GM23338 (cell line): Measurements from ENCODE around the gene MALRD1. TPM values are rescaled to one million over a fixed set of nuclear protein-coding genes. Genes with fewer than 3 reads are reported as not detected.

Experiments
- ATAC-seq: fragments of 200-7000 bp; cut with Tn5 transposase; 3 replicates; pipeline ENCODE4 v1.9.1; 2020
- DNase-seq: peaks from one replicate; pipeline ENCODE4 v3.0.0-alpha.2; 2015; ENCODE audit warnings: low spot score
- H2AFZ ChIP-seq: fragments of 200-600 bp; sonication (generic); 2 replicates; pipeline ENCODE4 v1.8.0; 2016; ENCODE audit warnings: antibody characterized with exemption, mild to moderate bottlenecking, moderate library complexity
- H3F3A ChIP-seq: fragments of 200-600 bp; sonication (generic); replicated peaks from 2 replicates; pipeline ENCODE4 v1.8.0; 2017; ENCODE audit warnings: antibody characterized with exemption, mixed run types, low read depth
- H3K27ac ChIP-seq: fragments of 200-600 bp; sonication (generic); 2 replicates; pipeline ENCODE4 v1.6.1; 2016; ENCODE audit warnings: low read depth
- H3K27me3 ChIP-seq: fragments of 200-600 bp; sonication (generic); 2 replicates; pipeline ENCODE4 v1.8.0; 2016; ENCODE audit warnings: mild to moderate bottlenecking, mixed run types, moderate library complexity; ENCODE audit not compliant: insufficient read depth
- H3K36me3 ChIP-seq: fragments of 200-600 bp; sonication (generic); 2 replicates; pipeline ENCODE4 v1.8.0; 2016; ENCODE audit warnings: mild to moderate bottlenecking; ENCODE audit not compliant: insufficient read depth
- H3K4me1 ChIP-seq: fragments of 200-600 bp; sonication (generic); 2 replicates; pipeline ENCODE4 v1.8.0; 2016; ENCODE audit warnings: mild to moderate bottlenecking, moderate library complexity; ENCODE audit not compliant: insufficient read depth
- H3K4me2 ChIP-seq: fragments of 200-600 bp; sonication (generic); 2 replicates; pipeline ENCODE4 v1.7.1; 2017; ENCODE audit warnings: mixed run types
- H3K4me3 ChIP-seq: fragments of 200-600 bp; sonication (generic); 2 replicates; pipeline ENCODE4 v1.6.1; 2016; ENCODE audit warnings: mixed run types
- H3K79me2 ChIP-seq: fragments of 200-600 bp; sonication (generic); replicated peaks from 2 replicates; pipeline ENCODE4 v1.8.0; 2017; ENCODE audit warnings: mild to moderate bottlenecking; ENCODE audit not compliant: insufficient read depth
- H3K9me2 ChIP-seq: fragments of 200-600 bp; sonication (generic); 2 replicates; pipeline ENCODE4 v1.8.0; 2017; ENCODE audit not compliant: insufficient read depth
- H4K20me1 ChIP-seq: fragments of 200-600 bp; sonication (generic); replicated peaks from 2 replicates; pipeline ENCODE4 v1.8.0; 2017; ENCODE audit warnings: mild to moderate bottlenecking; ENCODE audit not compliant: insufficient read depth
- H3K27ac Mint-ChIP-seq: 2 replicates; pipeline ENCODE4 v1.8.0; 2020; ENCODE audit warnings: inconsistent platforms, mild to moderate bottlenecking, moderate library complexity, mixed read lengths
- H3K27me3 Mint-ChIP-seq: 3 replicates; pipeline ENCODE4 v1.8.0; 2022; ENCODE audit warnings: low read depth, mild to moderate bottlenecking, moderate library complexity, mixed read lengths, inconsistent platforms; ENCODE audit not compliant: insufficient read depth, poor library complexity
- H3K36me3 Mint-ChIP-seq: 3 replicates; pipeline ENCODE4 v1.8.0; 2021; ENCODE audit warnings: low read depth, mild to moderate bottlenecking, inconsistent platforms, moderate library complexity, mixed read lengths
- H3K4me1 Mint-ChIP-seq: 3 replicates; pipeline ENCODE4 v1.8.0; 2020; ENCODE audit warnings: mild to moderate bottlenecking, inconsistent platforms, mixed read lengths
- H3K4me3 Mint-ChIP-seq: 3 replicates; pipeline ENCODE4 v1.8.0; 2021; ENCODE audit warnings: moderate library complexity, mild to moderate bottlenecking, inconsistent platforms, mixed read lengths
- H3K9me3 Mint-ChIP-seq: 3 replicates; pipeline ENCODE4 v1.8.0; 2020; ENCODE audit warnings: moderate library complexity, mild to moderate bottlenecking, inconsistent platforms, mixed read lengths
- EZH2 ChIP-seq: fragments of 200-600 bp; sonication (generic); IDR thresholded peaks from one replicate; pipeline ENCODE4 v1.8.0; 2017; ENCODE audit warnings: antibody characterized with exemption, mild to moderate bottlenecking, low read depth; ENCODE audit not compliant: unreplicated experiment
- EZH2phosphoT487 ChIP-seq: fragments of 200-600 bp; sonication (generic); IDR thresholded peaks from one replicate; pipeline ENCODE4 v1.8.1; 2018; ENCODE audit warnings: antibody characterized with exemption; ENCODE audit not compliant: unreplicated experiment
- NANOG ChIP-seq: IDR thresholded peaks from 2 replicates; pipeline ENCODE4 v1.6.1; 2016; ENCODE audit warnings: antibody characterized with exemption, borderline replicate concordance
- POLR2AphosphoS5 ChIP-seq: IDR thresholded peaks from 2 replicates; pipeline ENCODE4 v1.6.1; 2016; ENCODE audit warnings: antibody characterized with exemption, low read depth
- STAT1 ChIP-seq: IDR thresholded peaks from one replicate; pipeline ENCODE4 v1.6.1; 2016; ENCODE audit warnings: antibody characterized with exemption; ENCODE audit not compliant: unreplicated experiment
- ZNF114 ChIP-seq: fragments of 250-450 bp; sonication (Bioruptor Pico); IDR thresholded peaks from 2 replicates; pipeline ENCODE4 v1.5.0; 2020; ENCODE audit warnings: mild to moderate bottlenecking, moderate library complexity
- polyA plus RNA-seq: library from polyadenylated mRNA; unstranded; fragments of >200 nt; fragmentation: Nextera tagmentation; extraction: Ambion mirVana; gene quantifications from 2 replicates; pipeline ENCODE4 v1.2.1, GENCODE V29; 2016
- total RNA-seq: library from RNA; depleted of rRNA; stranded (reverse); fragments of >200 nt; shearing (Covaris generic); gene quantifications from 2 replicates; pipeline ENCODE4 v1.2.3, GENCODE V29; 2014
- TF ChIP-seq, protein P1 (sequence below): fragments of 250-450 bp; sonication (Bioruptor Pico); IDR thresholded peaks from 2 replicates; pipeline ENCODE4 v1.5.0; 2020; ENCODE audit warnings: mild to moderate bottlenecking, moderate library complexity
- TF ChIP-seq, protein P2 (sequence below): IDR thresholded peaks from 2 replicates; pipeline ENCODE4 v1.6.1; 2016; ENCODE audit warnings: antibody characterized with exemption
- TF ChIP-seq, protein P3 (sequence below): IDR thresholded peaks from one replicate; pipeline ENCODE4 v1.6.1; 2018; ENCODE audit warnings: antibody characterized with exemption; ENCODE audit not compliant: unreplicated experiment

MALRD1 gene
- total and polyA plus RNA-seq, 2 experiments from 2014 or later: 0.42 to 1.9 TPM

DNA sequence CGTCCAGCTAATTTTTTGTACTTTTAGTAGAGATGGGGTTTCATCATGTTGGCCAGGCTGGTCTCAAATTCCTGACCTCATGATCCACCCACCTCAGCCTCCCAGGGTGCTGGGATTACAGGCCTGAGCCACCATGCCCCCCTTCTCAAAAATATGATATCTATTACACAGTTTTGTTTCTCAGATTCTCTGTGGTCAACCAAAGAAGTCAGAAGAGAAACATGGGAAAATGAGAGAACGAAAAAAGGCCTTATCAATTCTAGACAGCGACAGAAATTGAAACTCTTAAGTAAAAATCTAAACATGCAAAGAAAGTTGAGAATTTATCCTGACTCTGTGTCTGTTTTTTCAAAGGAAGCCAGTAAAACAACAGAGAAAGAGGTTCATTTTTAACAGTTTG lies 483.8 kb downstream of the MALRD1 start:
- Mint-ChIP-seq H3K27ac (no peak overlapping the region), H3K4me3 (no peak overlapping the region), H3K9me3 (no peaks in the 10 kb centered on the region), H3K27me3 (no peaks in the 10 kb centered on the region), H3K4me1 (no peaks in the 10 kb centered on the region), H3K36me3 (no peaks in the 10 kb centered on the region)
- ATAC-seq: no peak
- Histone ChIP-seq H3K4me1 (no peaks in the 10 kb centered on the region; the same call in 1 of the 2 replicates), H4K20me1 (no peaks in the 10 kb centered on the region), H3K27me3 (no peaks in the 10 kb centered on the region), H3F3A (no peaks in the 10 kb centered on the region), H3K4me2 (no peak overlapping the region), H3K4me3 (no peak overlapping the region), H3K79me2 (no peaks in the 10 kb centered on the region), H3K27ac (no peak overlapping the region), H2AFZ (no peak overlapping the region), H3K36me3 (no peaks in the 10 kb centered on the region), H3K9me2 (no peaks in the 10 kb centered on the region)
- TF ChIP-seq, protein P1, sequence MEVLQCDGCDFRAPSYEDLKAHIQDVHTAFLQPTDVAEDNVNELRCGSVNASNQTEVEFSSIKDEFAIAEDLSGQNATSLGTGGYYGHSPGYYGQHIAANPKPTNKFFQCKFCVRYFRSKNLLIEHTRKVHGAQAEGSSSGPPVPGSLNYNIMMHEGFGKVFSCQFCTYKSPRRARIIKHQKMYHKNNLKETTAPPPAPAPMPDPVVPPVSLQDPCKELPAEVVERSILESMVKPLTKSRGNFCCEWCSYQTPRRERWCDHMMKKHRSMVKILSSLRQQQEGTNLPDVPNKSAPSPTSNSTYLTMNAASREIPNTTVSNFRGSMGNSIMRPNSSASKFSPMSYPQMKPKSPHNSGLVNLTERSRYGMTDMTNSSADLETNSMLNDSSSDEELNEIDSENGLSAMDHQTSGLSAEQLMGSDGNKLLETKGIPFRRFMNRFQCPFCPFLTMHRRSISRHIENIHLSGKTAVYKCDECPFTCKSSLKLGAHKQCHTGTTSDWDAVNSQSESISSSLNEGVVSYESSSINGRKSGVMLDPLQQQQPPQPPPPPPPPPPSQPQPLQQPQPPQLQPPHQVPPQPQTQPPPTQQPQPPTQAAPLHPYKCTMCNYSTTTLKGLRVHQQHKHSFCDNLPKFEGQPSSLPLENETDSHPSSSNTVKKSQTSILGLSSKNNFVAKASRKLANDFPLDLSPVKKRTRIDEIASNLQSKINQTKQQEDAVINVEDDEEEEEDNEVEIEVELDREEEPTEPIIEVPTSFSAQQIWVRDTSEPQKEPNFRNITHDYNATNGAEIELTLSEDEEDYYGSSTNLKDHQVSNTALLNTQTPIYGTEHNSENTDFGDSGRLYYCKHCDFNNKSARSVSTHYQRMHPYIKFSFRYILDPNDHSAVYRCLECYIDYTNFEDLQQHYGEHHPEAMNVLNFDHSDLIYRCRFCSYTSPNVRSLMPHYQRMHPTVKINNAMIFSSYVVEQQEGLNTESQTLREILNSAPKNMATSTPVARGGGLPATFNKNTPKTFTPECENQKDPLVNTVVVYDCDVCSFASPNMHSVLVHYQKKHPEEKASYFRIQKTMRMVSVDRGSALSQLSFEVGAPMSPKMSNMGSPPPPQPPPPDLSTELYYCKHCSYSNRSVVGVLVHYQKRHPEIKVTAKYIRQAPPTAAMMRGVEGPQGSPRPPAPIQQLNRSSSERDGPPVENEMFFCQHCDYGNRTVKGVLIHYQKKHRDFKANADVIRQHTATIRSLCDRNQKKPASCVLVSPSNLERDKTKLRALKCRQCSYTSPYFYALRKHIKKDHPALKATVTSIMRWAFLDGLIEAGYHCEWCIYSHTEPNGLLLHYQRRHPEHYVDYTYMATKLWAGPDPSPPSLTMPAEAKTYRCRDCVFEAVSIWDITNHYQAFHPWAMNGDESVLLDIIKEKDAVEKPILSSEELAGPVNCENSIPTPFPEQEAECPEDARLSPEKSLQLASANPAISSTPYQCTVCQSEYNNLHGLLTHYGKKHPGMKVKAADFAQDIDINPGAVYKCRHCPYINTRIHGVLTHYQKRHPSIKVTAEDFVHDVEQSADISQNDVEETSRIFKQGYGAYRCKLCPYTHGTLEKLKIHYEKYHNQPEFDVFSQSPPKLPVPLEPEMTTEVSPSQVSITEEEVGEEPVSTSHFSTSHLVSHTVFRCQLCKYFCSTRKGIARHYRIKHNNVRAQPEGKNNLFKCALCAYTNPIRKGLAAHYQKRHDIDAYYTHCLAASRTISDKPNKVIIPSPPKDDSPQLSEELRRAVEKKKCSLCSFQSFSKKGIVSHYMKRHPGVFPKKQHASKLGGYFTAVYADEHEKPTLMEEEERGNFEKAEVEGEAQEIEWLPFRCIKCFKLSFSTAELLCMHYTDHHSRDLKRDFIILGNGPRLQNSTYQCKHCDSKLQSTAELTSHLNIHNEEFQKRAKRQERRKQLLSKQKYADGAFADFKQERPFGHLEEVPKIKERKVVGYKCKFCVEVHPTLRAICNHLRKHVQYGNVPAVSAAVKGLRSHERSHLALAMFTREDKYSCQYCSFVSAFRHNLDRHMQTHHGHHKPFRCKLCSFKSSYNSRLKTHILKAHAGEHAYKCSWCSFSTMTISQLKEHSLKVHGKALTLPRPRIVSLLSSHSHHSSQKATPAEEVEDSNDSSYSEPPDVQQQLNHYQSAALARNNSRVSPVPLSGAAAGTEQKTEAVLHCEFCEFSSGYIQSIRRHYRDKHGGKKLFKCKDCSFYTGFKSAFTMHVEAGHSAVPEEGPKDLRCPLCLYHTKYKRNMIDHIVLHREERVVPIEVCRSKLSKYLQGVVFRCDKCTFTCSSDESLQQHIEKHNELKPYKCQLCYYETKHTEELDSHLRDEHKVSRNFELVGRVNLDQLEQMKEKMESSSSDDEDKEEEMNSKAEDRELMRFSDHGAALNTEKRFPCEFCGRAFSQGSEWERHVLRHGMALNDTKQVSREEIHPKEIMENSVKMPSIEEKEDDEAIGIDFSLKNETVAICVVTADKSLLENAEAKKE: no peak
- TF ChIP-seq EZH2: no peak
- no peak for TF ChIP-seq NANOG
- TF ChIP-seq, protein P2, sequence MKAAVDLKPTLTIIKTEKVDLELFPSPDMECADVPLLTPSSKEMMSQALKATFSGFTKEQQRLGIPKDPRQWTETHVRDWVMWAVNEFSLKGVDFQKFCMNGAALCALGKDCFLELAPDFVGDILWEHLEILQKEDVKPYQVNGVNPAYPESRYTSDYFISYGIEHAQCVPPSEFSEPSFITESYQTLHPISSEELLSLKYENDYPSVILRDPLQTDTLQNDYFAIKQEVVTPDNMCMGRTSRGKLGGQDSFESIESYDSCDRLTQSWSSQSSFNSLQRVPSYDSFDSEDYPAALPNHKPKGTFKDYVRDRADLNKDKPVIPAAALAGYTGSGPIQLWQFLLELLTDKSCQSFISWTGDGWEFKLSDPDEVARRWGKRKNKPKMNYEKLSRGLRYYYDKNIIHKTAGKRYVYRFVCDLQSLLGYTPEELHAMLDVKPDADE: no peak
- TF ChIP-seq STAT1: no peak
- DNase-seq: no peak

DNA sequence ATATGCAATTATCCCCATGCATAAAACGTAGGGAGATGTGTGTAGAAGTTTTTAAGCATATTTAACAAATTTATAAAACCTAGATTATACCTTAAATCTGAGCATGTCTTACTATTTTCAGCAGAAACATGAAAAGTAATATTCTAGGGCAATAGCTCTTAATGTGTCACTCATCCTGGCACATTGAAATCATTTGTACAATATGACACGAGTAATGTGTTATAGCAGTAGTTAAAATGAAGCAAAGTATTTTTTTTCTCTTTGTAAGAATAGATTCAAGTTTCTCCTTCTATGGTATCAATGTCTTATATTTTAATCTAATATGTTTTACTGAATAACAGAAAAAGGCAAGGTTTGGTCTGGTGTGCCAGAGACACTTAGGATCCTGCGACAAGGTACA lies 492.7 kb downstream of the MALRD1 start:
- Histone ChIP-seq H3F3A (no peaks in the 10 kb centered on the region), H3K27ac (no peak overlapping the region), H2AFZ (no peak overlapping the region), H3K4me1 (peaks cover 5% of the 10 kb centered on the region; the same call in 1 of the 2 replicates), H3K4me3 (no peak overlapping the region), H3K36me3 (no peaks in the 10 kb centered on the region), H3K9me2 (no peaks in the 10 kb centered on the region), H4K20me1 (no peaks in the 10 kb centered on the region), H3K79me2 (no peaks in the 10 kb centered on the region), H3K27me3 (no peaks in the 10 kb centered on the region), H3K4me2 (no peak overlapping the region)
- Mint-ChIP-seq H3K4me1 (peaks cover 4% of the 10 kb centered on the region; the same call in 2 of the 3 replicates), H3K27ac (no peak overlapping the region), H3K36me3 (no peaks in the 10 kb centered on the region), H3K4me3 (no peak overlapping the region), H3K27me3 (no peaks in the 10 kb centered on the region), H3K9me3 (no peaks in the 10 kb centered on the region)
- no peak for ATAC-seq
- no peak for DNase-seq
- TF ChIP-seq, protein P3, sequence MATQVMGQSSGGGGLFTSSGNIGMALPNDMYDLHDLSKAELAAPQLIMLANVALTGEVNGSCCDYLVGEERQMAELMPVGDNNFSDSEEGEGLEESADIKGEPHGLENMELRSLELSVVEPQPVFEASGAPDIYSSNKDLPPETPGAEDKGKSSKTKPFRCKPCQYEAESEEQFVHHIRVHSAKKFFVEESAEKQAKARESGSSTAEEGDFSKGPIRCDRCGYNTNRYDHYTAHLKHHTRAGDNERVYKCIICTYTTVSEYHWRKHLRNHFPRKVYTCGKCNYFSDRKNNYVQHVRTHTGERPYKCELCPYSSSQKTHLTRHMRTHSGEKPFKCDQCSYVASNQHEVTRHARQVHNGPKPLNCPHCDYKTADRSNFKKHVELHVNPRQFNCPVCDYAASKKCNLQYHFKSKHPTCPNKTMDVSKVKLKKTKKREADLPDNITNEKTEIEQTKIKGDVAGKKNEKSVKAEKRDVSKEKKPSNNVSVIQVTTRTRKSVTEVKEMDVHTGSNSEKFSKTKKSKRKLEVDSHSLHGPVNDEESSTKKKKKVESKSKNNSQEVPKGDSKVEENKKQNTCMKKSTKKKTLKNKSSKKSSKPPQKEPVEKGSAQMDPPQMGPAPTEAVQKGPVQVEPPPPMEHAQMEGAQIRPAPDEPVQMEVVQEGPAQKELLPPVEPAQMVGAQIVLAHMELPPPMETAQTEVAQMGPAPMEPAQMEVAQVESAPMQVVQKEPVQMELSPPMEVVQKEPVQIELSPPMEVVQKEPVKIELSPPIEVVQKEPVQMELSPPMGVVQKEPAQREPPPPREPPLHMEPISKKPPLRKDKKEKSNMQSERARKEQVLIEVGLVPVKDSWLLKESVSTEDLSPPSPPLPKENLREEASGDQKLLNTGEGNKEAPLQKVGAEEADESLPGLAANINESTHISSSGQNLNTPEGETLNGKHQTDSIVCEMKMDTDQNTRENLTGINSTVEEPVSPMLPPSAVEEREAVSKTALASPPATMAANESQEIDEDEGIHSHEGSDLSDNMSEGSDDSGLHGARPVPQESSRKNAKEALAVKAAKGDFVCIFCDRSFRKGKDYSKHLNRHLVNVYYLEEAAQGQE: no peak
- no peak for TF ChIP-seq NANOG
- TF ChIP-seq, protein P2: no peak
- no peak for TF ChIP-seq EZH2phosphoT487
- no peak for TF ChIP-seq POLR2AphosphoS5
- no peak for TF ChIP-seq ZNF114 (CRISPR knock-in tag)
- no peak for TF ChIP-seq STAT1
